B cell (primary cell): Measurements from ENCODE around the gene STAP2. TPM values are rescaled to one million over a fixed set of nuclear protein-coding genes. Genes with fewer than 3 reads are reported as not detected.
A peak's percentile ranks its signal among the peaks of the same experiment; 100 is the strongest.

Experiments used
- ATAC-seq: fragments of 200-7000 bp; cut with Tn5 transposase; one replicate; pipeline ENCODE4 v1.10.0; 2021; ENCODE audit warnings: low read depth, mild to moderate bottlenecking, moderate number of reproducible peaks, moderate library complexity
- CTCF ChIA-PET: fragments of 350-600 bp; sonication (Branson Sonifier 250); formaldehyde crosslinking; loops from one replicate; lab custom pipeline; 2021; ENCODE audit warnings: antibody characterized with exemption, inconsistent platforms; lab: Charles Lee
- POLR2A ChIA-PET: fragments of 350-600 bp; sonication (Branson Sonifier 250); formaldehyde crosslinking; loops from one replicate; lab custom pipeline; 2021; ENCODE audit warnings: antibody characterized with exemption; lab: Charles Lee
- DNase-seq: peaks from one replicate; pipeline ENCODE4 v3.0.0; 2013
- H2AFZ ChIP-seq: 2 replicates; pipeline ENCODE4 v1.6.1; 2012; ENCODE audit warnings: mild to moderate bottlenecking, low read depth, low read length; ENCODE audit not compliant: insufficient read depth, poor library complexity, severe bottlenecking
- H3K27ac ChIP-seq, 2 donors: 1 replicate in 1 of 2; 2 replicates in 1 of 2; pipeline ENCODE4 v1.5.1; 2012 to 2013; ENCODE audit warnings: low read length in 2 of 2, mild to moderate bottlenecking in 2 of 2, moderate library complexity in 1 of 2
- H3K27me3 ChIP-seq, 4 experiments: fragments of 200-600 bp in 1 of 4; sonication (generic) in 1 of 4; replicated peaks in 1 of 4; 1 replicate in 2 of 4; 2 replicates in 2 of 4; pipeline versions ENCODE4 v1.6.1 to v1.7.0; 2013 to 2016; ENCODE audit warnings: low read length in 3 of 4, mild to moderate bottlenecking in 2 of 4, mixed read lengths in 1 of 4, moderate library complexity in 1 of 4; ENCODE audit not compliant: insufficient read depth in 4 of 4, control insufficient read depth in 3 of 4; ENCODE audit errors: control extremely low read depth in 1 of 4
- H3K36me3 ChIP-seq, 2 experiments: replicated peaks in 1 of 2; 1 replicate in 1 of 2; 2 replicates in 1 of 2; pipeline versions ENCODE4 v1.6.1 to v1.7.1; 2013; ENCODE audit warnings: low read length in 1 of 2; ENCODE audit not compliant: insufficient read depth in 2 of 2, control insufficient read depth in 1 of 2; ENCODE audit errors: control extremely low read depth in 1 of 2, extremely low read depth in 1 of 2
- H3K4me1 ChIP-seq, 2 donors: fragments of 200-600 bp in 1 of 2; sonication (generic) in 1 of 2; 1 replicate in 1 of 2; 2 replicates in 1 of 2; pipeline versions ENCODE4 v1.5.1 to v1.6.1; 2013 to 2017; ENCODE audit warnings: low read length in 2 of 2; ENCODE audit not compliant: control insufficient read depth in 2 of 2, insufficient read depth in 2 of 2
- H3K4me2 ChIP-seq: replicated peaks from 2 replicates; pipeline ENCODE3; 2012; ENCODE audit warnings: mild to moderate bottlenecking, low read depth, low read length; ENCODE audit not compliant: poor library complexity, severe bottlenecking
- H3K4me3 ChIP-seq, 5 experiments: fragments of 200-600 bp in 1 of 5; sonication (generic) in 1 of 5; 1 replicate in 3 of 5; 2 replicates in 2 of 5; pipeline versions ENCODE4 v1.5.1 to v1.7.0; 2011 to 2016; ENCODE audit warnings: low read length in 4 of 5, mild to moderate bottlenecking in 4 of 5, low read depth in 2 of 5, control low read depth in 1 of 5, moderate library complexity in 1 of 5; ENCODE audit not compliant: insufficient read depth in 1 of 5; ENCODE audit errors: control extremely low read depth in 1 of 5, extremely low read depth in 1 of 5
- H3K79me2 ChIP-seq: fragments of 200-600 bp; sonication (generic); one replicate; pipeline ENCODE4 v1.6.0; 2016; ENCODE audit warnings: low read length; ENCODE audit not compliant: control insufficient read depth, insufficient read depth
- H3K9ac ChIP-seq: fragments of 200-600 bp; sonication (generic); 2 replicates; pipeline ENCODE4 v1.6.1; 2017; ENCODE audit warnings: mild to moderate bottlenecking, low read length, moderate library complexity
- H3K9me3 ChIP-seq, 3 donors: one replicate each; pipeline versions ENCODE4 v1.6.1 to v1.7.1; 2013; ENCODE audit warnings: low read length in 2 of 3; ENCODE audit not compliant: control insufficient read depth in 2 of 3, insufficient read depth in 1 of 3; ENCODE audit errors: control extremely low read depth in 1 of 3
- H4K20me1 ChIP-seq: 2 replicates; pipeline ENCODE4 v1.6.0; 2012; ENCODE audit warnings: mild to moderate bottlenecking, low read length; ENCODE audit not compliant: insufficient read depth, control insufficient read depth, poor library complexity, severe bottlenecking
- H3K27ac Mint-ChIP-seq: one replicate; pipeline ENCODE4 v1.8.0; 2021; ENCODE audit warnings: mixed read lengths
- H3K27me3 Mint-ChIP-seq: one replicate; pipeline ENCODE4 v1.8.0; 2021; ENCODE audit warnings: mixed read lengths
- H3K4me1 Mint-ChIP-seq: one replicate; pipeline ENCODE4 v1.8.0; 2021; ENCODE audit warnings: mixed read lengths
- H3K4me3 Mint-ChIP-seq: one replicate; pipeline ENCODE4 v1.8.0; 2021; ENCODE audit warnings: mixed read lengths
- H3K9me3 Mint-ChIP-seq: one replicate; pipeline ENCODE4 v1.8.0; 2022; ENCODE audit warnings: mixed read lengths; ENCODE audit not compliant: insufficient read depth
- CTCF ChIP-seq: fragments of 200-600 bp; IDR thresholded peaks from one replicate; pipeline ENCODE4 v1.8.0; 2022; ENCODE audit warnings: antibody characterized with exemption, mild to moderate bottlenecking
- EZH2 ChIP-seq: IDR thresholded peaks from 2 replicates; pipeline ENCODE4 v1.6.1; 2012; ENCODE audit warnings: borderline replicate concordance, low read depth, mild to moderate bottlenecking, moderate library complexity, low read length; ENCODE audit not compliant: insufficient read depth, poor library complexity, severe bottlenecking
- WGBS: methylation state at CpG from one replicate; pipeline ENCODE4 v1.1.5; 2013; ENCODE audit warnings: missing lambda C conversion rate; ENCODE audit not compliant: insufficient coverage; 5-methylcytosine and 5-hydroxymethylcytosine counted together
- intact Hi-C: fragments of 100-400 bp; cut with micrococcal nuclease; formaldehyde crosslinking; loops from one replicate; pipeline ENCODE4 v1.10.0; 2022
- polyA plus RNA-seq: library from polyadenylated mRNA; depleted of rRNA; stranded (reverse); fragments of >200 nt; gene quantifications from 2 replicates; pipeline ENCODE4 v1.2.3, GENCODE V29; 2012
- total RNA-seq, 2 donors: library from RNA; stranded (reverse); fragments of 120-200 nt in 1 of 2; gene quantifications; 1 replicate in 1 of 2; 2 replicates in 1 of 2; pipeline versions ENCODE4 v1.2.3 to v1.2.4, GENCODE V29; 2013 to 2022

The STAP2 gene
- total and polyA plus RNA-seq, 2 donors (not counting 1 experiment from before 2014, with no cell fraction given): 0.27 to 0.72 TPM

DNA sequence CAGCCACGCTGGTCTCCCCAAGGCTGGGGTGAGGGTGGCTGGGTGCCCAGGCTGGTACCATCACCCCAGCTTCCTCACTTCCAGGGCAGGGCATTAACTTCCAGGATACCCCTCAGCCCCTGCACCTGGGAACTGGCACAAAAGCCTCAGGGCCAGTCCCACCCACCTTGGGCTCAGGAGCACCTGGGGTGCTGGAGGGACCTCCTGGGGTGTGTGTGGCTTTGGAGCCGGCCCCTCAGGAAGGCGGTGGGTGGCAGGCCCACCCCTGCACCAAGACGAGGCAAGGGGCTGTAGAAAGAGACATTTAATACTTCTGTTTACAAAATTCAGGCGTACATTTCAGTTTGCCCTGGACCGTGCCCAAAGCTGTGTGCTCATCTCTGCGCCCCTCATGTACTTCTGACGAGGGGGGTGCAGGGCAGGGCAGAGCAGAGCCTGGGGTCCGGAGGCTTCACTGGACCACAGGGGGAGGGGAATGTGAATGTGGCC, 21.5 kb upstream of the STAP2 start:
- Mint-ChIP-seq H3K9me3 (no peaks in the 10 kb centered on the region), H3K4me3 (no peak overlapping the region), H3K27ac (peak overlapping the region; percentile 46), H3K4me1 (no peaks in the 10 kb centered on the region), H3K27me3 (no peaks in the 10 kb centered on the region)
- Histone ChIP-seq H2AFZ (no peak overlapping the region), H3K36me3 (peaks cover 0 to 52% of the 10 kb centered on the region in 2 experiments), H3K27ac (no peak overlapping the region), H3K4me1 (no peaks in the 10 kb centered on the region), H4K20me1 (no peaks in the 10 kb centered on the region), H3K79me2 (no peaks in the 10 kb centered on the region), H3K4me3 (no peak overlapping the region), H3K9ac (no peak overlapping the region), H3K27me3 (no peaks in the 10 kb centered on the region), H3K4me2 (no peak overlapping the region), H3K9me3 (no peaks in the 10 kb centered on the region)
- intact Hi-C loops: no loop called here
- ChIA-PET CTCF (no interaction called here), POLR2A (no interaction called here)
- no peak for DNase-seq
- no peak for ATAC-seq
- 92% methylated on average over 8 of the region's 9 CpGs for WGBS
- TF ChIP-seq EZH2: no peak
- TF ChIP-seq CTCF: no peak

- DNase-seq (no peak), ATAC-seq (no peak)
- WGBS: 93% methylated on average over 13 of the region's 13 CpGs
- Mint-ChIP-seq H3K4me3 (no peak overlapping the region), H3K27ac (no peak overlapping the region), H3K4me1 (no peaks in the 10 kb centered on the region), H3K27me3 (no peaks in the 10 kb centered on the region), H3K9me3 (no peaks in the 10 kb centered on the region)
- Histone ChIP-seq H3K79me2 (no peaks in the 10 kb centered on the region), H3K9me3 (no peaks in the 10 kb centered on the region), H3K4me2 (no peak overlapping the region), H3K4me1 (no peaks in the 10 kb centered on the region), H3K4me3 (no peak overlapping the region), H3K36me3 (peaks cover 0 to 50% of the 10 kb centered on the region in 2 experiments), H4K20me1 (no peaks in the 10 kb centered on the region), H3K27ac (no peak overlapping the region), H3K9ac (no peak overlapping the region), H2AFZ (no peak overlapping the region), H3K27me3 (no peaks in the 10 kb centered on the region)
- intact Hi-C loops: no loop called here
- no peak for TF ChIP-seq CTCF
- TF ChIP-seq EZH2: no peak
- POLR2A ChIA-PET: no interaction called here
- CTCF ChIA-PET: no interaction called here
Measured at GRCh38 chr19:4359627-4360000, 21.0 kb upstream of the STAP2 start.
